Naive thymus-derived CD4-positive, alpha-beta T cell (primary cell): ENCODE data around the gene GGA1. TPM values are rescaled to one million over a fixed set of nuclear protein-coding genes. Genes with fewer than 3 reads are reported as not detected.

ENCODE experiments used
- ATAC-seq: fragments of 150-1000 bp; cut with Tn5 transposase; 2 replicates; pipeline ENCODE4 v1.10.0; 2021; ENCODE audit warnings: mild to moderate bottlenecking, moderate library complexity
- CTCF ChIA-PET: fragments of 350-600 bp; sonication (Branson Sonifier 250); formaldehyde crosslinking; loops from one replicate; lab custom pipeline; 2021; ENCODE audit warnings: antibody characterized with exemption; lab: Charles Lee
- POLR2A ChIA-PET: fragments of 350-600 bp; sonication (Branson Sonifier 250); formaldehyde crosslinking; loops from one replicate; lab custom pipeline; 2021; ENCODE audit warnings: antibody characterized with exemption, inconsistent platforms; lab: Charles Lee
- DNase-seq, 9 donors: peaks; one replicate each; pipeline versions ENCODE4 v3.0.0 to v3.0.0-alpha.2; 2020 to 2022; ENCODE audit warnings: mixed read lengths in 1 of 9
- H3K27ac ChIP-seq: one replicate; pipeline ENCODE4 v1.7.0; 2013; ENCODE audit warnings: mild to moderate bottlenecking, low read depth, low read length, moderate library complexity
- H3K27me3 ChIP-seq, 2 donors: one replicate each; pipeline ENCODE4 v1.7.0; 2013; ENCODE audit warnings: low read length in 2 of 2, mild to moderate bottlenecking in 2 of 2, moderate library complexity in 2 of 2; ENCODE audit not compliant: control insufficient read depth in 2 of 2, insufficient read depth in 2 of 2
- H3K36me3 ChIP-seq, 3 experiments: 1 replicate in 2 of 3; 2 replicates in 1 of 3; pipeline ENCODE4 v1.7.0; 2013; ENCODE audit warnings: low read length in 3 of 3, mild to moderate bottlenecking in 3 of 3, moderate library complexity in 1 of 3; ENCODE audit not compliant: insufficient read depth in 3 of 3, control insufficient read depth in 2 of 3
- H3K4me1 ChIP-seq, 2 donors: one replicate each; pipeline ENCODE4 v1.7.0; 2013; ENCODE audit warnings: low read length in 2 of 2, mild to moderate bottlenecking in 2 of 2, moderate library complexity in 1 of 2; ENCODE audit not compliant: control insufficient read depth in 2 of 2, insufficient read depth in 2 of 2
- H3K4me3 ChIP-seq: 2 replicates; pipeline ENCODE4 v1.7.0; 2013; ENCODE audit warnings: mild to moderate bottlenecking, low read length
- H3K9me3 ChIP-seq, 3 experiments: 1 replicate in 2 of 3; 2 replicates in 1 of 3; pipeline ENCODE4 v1.7.0; 2013; ENCODE audit warnings: low read length in 3 of 3; ENCODE audit not compliant: control insufficient read depth in 2 of 3
- H3K27ac Mint-ChIP-seq, 9 donors: one replicate each; pipeline ENCODE4 v1.8.0; 2020 to 2022; ENCODE audit warnings: mixed read lengths in 9 of 9, mild to moderate bottlenecking in 8 of 9, moderate library complexity in 5 of 9, inconsistent platforms in 2 of 9
- H3K27me3 Mint-ChIP-seq, 5 donors: one replicate each; pipeline ENCODE4 v1.8.0; 2021 to 2022; ENCODE audit warnings: mixed read lengths in 5 of 5, mild to moderate bottlenecking in 1 of 5
- H3K36me3 Mint-ChIP-seq, 5 donors: one replicate each; pipeline ENCODE4 v1.8.0; 2020 to 2022; ENCODE audit warnings: mixed read lengths in 5 of 5, mild to moderate bottlenecking in 3 of 5, inconsistent platforms in 1 of 5
- H3K4me1 Mint-ChIP-seq, 7 donors: one replicate each; pipeline ENCODE4 v1.8.0; 2020 to 2022; ENCODE audit warnings: mixed read lengths in 7 of 7, mild to moderate bottlenecking in 3 of 7, inconsistent platforms in 1 of 7
- H3K4me3 Mint-ChIP-seq, 10 donors: one replicate each; pipeline ENCODE4 v1.8.0; 2020 to 2022; ENCODE audit warnings: mild to moderate bottlenecking in 10 of 10, mixed read lengths in 10 of 10, moderate library complexity in 6 of 10, inconsistent platforms in 2 of 10
- H3K9me3 Mint-ChIP-seq, 11 donors: one replicate each; pipeline ENCODE4 v1.8.0; 2020 to 2022; ENCODE audit warnings: mixed read lengths in 11 of 11, mild to moderate bottlenecking in 4 of 11, inconsistent platforms in 1 of 11, moderate library complexity in 1 of 11
- intact Hi-C, 2 donors: fragments of 100-400 bp; cut with micrococcal nuclease; formaldehyde crosslinking; loops; one replicate each; pipeline ENCODE4 v1.15.1; 2023
- polyA plus RNA-seq, 2 donors: library from polyadenylated mRNA; unstranded; fragments of 300-500 nt; fragmentation: Illumina TruSeq; gene quantifications; one replicate each; pipeline ENCODE4 v1.2.3, GENCODE V29; 2021
- total RNA-seq, 6 experiments: library from RNA in 5 of 6; stranded (reverse) in 5 of 6; gene quantifications; 1 replicate in 5 of 6; 2 replicates in 1 of 6; pipeline ENCODE4 v1.2.3 and lab custom pipeline; 2021 to 2026

The GGA1 gene
- total and polyA plus RNA-seq, 7 experiments from 2014 or later, result 20.8 to 124 (median 87.2) TPM

- H3K27me3 Mint-ChIP-seq, result no peaks in the 10 kb centered on the region
- Histone ChIP-seq H3K4me3 (no peak overlapping the region), H3K9me3 (no peaks in the 10 kb centered on the region), H3K27me3 (no peaks in the 10 kb centered on the region), H3K4me1 (peaks cover 18 to 20% of the 10 kb centered on the region in 2 donors), H3K36me3 (no peaks in the 10 kb centered on the region), H3K27ac (no peak overlapping the region)
- H3K4me1 Mint-ChIP-seq, result peaks cover 8 to 35% (median 33%) of the 10 kb centered on the region in 7 donors
- H3K36me3 Mint-ChIP-seq, result peaks cover 0 to 8% (median 0%) of the 10 kb centered on the region in 5 donors
- ChIA-PET CTCF (interaction anchor here (0.7 to 13.7 kb wide), 10 partner anchors 9 to 442 kb away, joined by 3 to 254 read pairs (median 9); partner anchors contain the start of genes PDXP and SH3BP1), POLR2A (interaction anchor here (0.8 to 7.0 kb wide), 11 partner anchors 16 to 71 kb away, joined by 3 to 73 read pairs (median 7); partner anchors contain the start of gene PDXP)
- DNase-seq (no peak), ATAC-seq (no peak)
- intact Hi-C loops, result loop anchor here in 1 of 2 donors (10.0 kb wide), 1 partner anchor 124 kb away; the partner anchor contains the start of gene GCAT
- H3K9me3 Mint-ChIP-seq, result no peaks in the 10 kb centered on the region
- H3K4me3 Mint-ChIP-seq, result no peak overlapping the region
- peak overlapping the region in 6 of 9 donors; percentile 26 to 91 (median 63) for H3K27ac Mint-ChIP-seq
These were observed 71.7 kb downstream of the GGA1 start for GRCh38 chr22:37680191-37680851.

GRCh38 chr22:37681001-37681424 is 72.4 kb downstream of the GGA1 start:
- DNase-seq, result no peak
- H3K27me3 Mint-ChIP-seq, result no peaks in the 10 kb centered on the region
- Histone ChIP-seq H3K4me1 (peaks cover 17 to 19% of the 10 kb centered on the region in 2 donors), H3K4me3 (no peak overlapping the region), H3K36me3 (no peaks in the 10 kb centered on the region), H3K9me3 (no peaks in the 10 kb centered on the region), H3K27ac (no peak overlapping the region), H3K27me3 (no peaks in the 10 kb centered on the region)
- no peaks in the 10 kb centered on the region for H3K9me3 Mint-ChIP-seq
- ChIA-PET CTCF (interaction anchor here (0.7 to 13.7 kb wide), 15 partner anchors 10 to 442 kb away, joined by 3 to 254 read pairs (median 5); partner anchors contain the start of genes GGA1, PDXP and SH3BP1), POLR2A (interaction anchor here (0.8 to 4.0 kb wide), 14 partner anchors 8 to 76 kb away, joined by 3 to 27 read pairs (median 3); partner anchors contain the start of genes GGA1 and PDXP)
- peaks cover 8 to 36% (median 31%) of the 10 kb centered on the region in 7 donors for H3K4me1 Mint-ChIP-seq
- intact Hi-C loops, result loop anchor here (1.0 to 10.0 kb wide), 6 partner anchors 20 to 142 kb away; partner anchors contain the start of genes GCAT (in 1 of the 2) and GGA1 (in 1 of the 2)
- H3K27ac Mint-ChIP-seq, result peak overlapping the region in 6 of 9 donors; percentile 31 to 74 (median 57)
- ATAC-seq, result no peak
- H3K36me3 Mint-ChIP-seq, result peaks cover 0 to 8% (median 0%) of the 10 kb centered on the region in 5 donors
- H3K4me3 Mint-ChIP-seq, result peak overlapping the region in 1 of 10 donors; percentile 46

- Histone ChIP-seq H3K36me3 (peaks cover 0 to 5% (median 0%) of the 10 kb centered on the region in 3 experiments), H3K4me3 (no peak overlapping the region), H3K27ac (no peak overlapping the region), H3K27me3 (no peaks in the 10 kb centered on the region), H3K4me1 (peaks cover 18 to 20% of the 10 kb centered on the region in 2 donors), H3K9me3 (no peaks in the 10 kb centered on the region)
- H3K27me3 Mint-ChIP-seq, result no peaks in the 10 kb centered on the region
- H3K4me3 Mint-ChIP-seq, result peak overlapping the region in 2 of 10 donors; percentile 25 to 47
- H3K36me3 Mint-ChIP-seq, result peaks cover 0 to 6% (median 0%) of the 10 kb centered on the region in 5 donors
- ATAC-seq (peak; percentile 37), DNase-seq (peak; percentile 48 to 74 (median 65))
- ChIA-PET CTCF (interaction anchor here (0.6 to 13.7 kb wide), 15 partner anchors 10 to 146 kb away, joined by 3 to 254 read pairs (median 5); partner anchors contain the start of genes GGA1, PDXP and SH3BP1), POLR2A (interaction anchor here (0.6 to 4.0 kb wide), 15 partner anchors 8 to 1365 kb away, joined by 3 to 27 read pairs (median 3); partner anchors contain the start of genes GGA1 and PDXP)
- H3K9me3 Mint-ChIP-seq, result no peaks in the 10 kb centered on the region
- intact Hi-C loops, result loop anchor here (1.0 to 10.0 kb wide), 6 partner anchors 20 to 142 kb away; partner anchors contain the start of genes GCAT (in 1 of the 2) and GGA1 (in 1 of the 2)
- H3K27ac Mint-ChIP-seq, result peak overlapping the region in 8 of 9 donors; percentile 31 to 74 (median 44)
- peaks cover 9 to 37% (median 33%) of the 10 kb centered on the region in 7 donors for H3K4me1 Mint-ChIP-seq
These were observed 73.0 kb downstream of the GGA1 start for GRCh38 chr22:37681556-37682049.

Other genes starting within 250 kb of the GGA1 start
- gene ELFN2, start 181.4 kb upstream of the GGA1 start, total RNA-seq, result under 1 TPM; 0.10 to 0.66 (median 0.57) TPM
- gene ELFN2, start 181.4 kb upstream of the GGA1 start, polyA plus RNA-seq, result not detected
- gene MFNG, start 122.5 kb upstream of the GGA1 start, total RNA-seq, result 100 to 1,000 TPM; 146 to 223 (median 203) TPM
- 100 to 1,000 TPM; 350 to 449 TPM for gene MFNG, start 122.5 kb upstream of the GGA1 start, polyA plus RNA-seq
- 1 to 10 TPM in 1 of 5 experiments, under 1 TPM in 3, not detected in 1; 0.13 to 1.0 (median 0.57) TPM for gene CARD10, start 89.4 kb upstream of the GGA1 start, total RNA-seq
- gene CARD10, start 89.4 kb upstream of the GGA1 start, polyA plus RNA-seq, result under 1 TPM in 1 of 2 donors, not detected in 1; 0.69 TPM
- 1 to 10 TPM in 1 of 5 experiments, under 1 TPM in 3, not detected in 1; 0.27 to 1.6 (median 0.62) TPM for gene CDC42EP1, start 48.4 kb upstream of the GGA1 start, total RNA-seq
- not detected for gene CDC42EP1, start 48.4 kb upstream of the GGA1 start, polyA plus RNA-seq
- gene LGALS2, start 28.7 kb upstream of the GGA1 start, total RNA-seq, result 100 to 1,000 TPM in 1 of 5 experiments, 1 to 10 TPM in 1, not detected in 3; 6.4 to 123 TPM
- under 1 TPM in 1 of 2 donors, not detected in 1; 0.71 TPM for gene LGALS2, start 28.7 kb upstream of the GGA1 start, polyA plus RNA-seq
- gene SH3BP1, start 30.8 kb downstream of the GGA1 start, total RNA-seq, result 100 to 1,000 TPM in 2 of 5 experiments, 10 to 100 TPM in 3; 66.4 to 157 (median 89.2) TPM
- 10 to 100 TPM; 12.9 to 23.0 TPM for gene SH3BP1, start 30.8 kb downstream of the GGA1 start, polyA plus RNA-seq
- gene PDXP, start 49.9 kb downstream of the GGA1 start, total RNA-seq, result 10 to 100 TPM in 1 of 5 experiments, 1 to 10 TPM in 4; 3.9 to 27.4 (median 7.5) TPM
- gene PDXP, start 49.9 kb downstream of the GGA1 start, polyA plus RNA-seq, result 1 to 10 TPM; 1.9 to 3.6 TPM
- 100 to 1,000 TPM in 2 of 5 experiments, 10 to 100 TPM in 3; 23.6 to 969 (median 54.4) TPM for gene LGALS1, start 66.8 kb downstream of the GGA1 start, total RNA-seq
- 10 to 100 TPM; 22.9 to 30.5 TPM for gene LGALS1, start 66.8 kb downstream of the GGA1 start, polyA plus RNA-seq
- gene NOL12, start 77.5 kb downstream of the GGA1 start, total RNA-seq, result 10 to 100 TPM; 32.8 to 52.5 (median 45.3) TPM
- gene NOL12, start 77.5 kb downstream of the GGA1 start, polyA plus RNA-seq, result 10 to 100 TPM; 42.7 to 48.6 TPM
- 10 to 100 TPM; 15.0 to 43.0 (median 25.7) TPM for gene TRIOBP, start 88.2 kb downstream of the GGA1 start, total RNA-seq
- gene TRIOBP, start 88.2 kb downstream of the GGA1 start, polyA plus RNA-seq, result 10 to 100 TPM in 1 of 2 donors, 1 to 10 TPM in 1; 6.7 to 15.4 TPM
- 10 to 100 TPM in 1 of 5 experiments, 1 to 10 TPM in 4; 1.1 to 14.6 (median 5.4) TPM for gene GCAT, start 199.1 kb downstream of the GGA1 start, total RNA-seq
- gene GCAT, start 199.1 kb downstream of the GGA1 start, polyA plus RNA-seq, result 1 to 10 TPM; 7.8 to 8.1 TPM
- gene GALR3, start 214.5 kb downstream of the GGA1 start, total RNA-seq, result not detected
- gene GALR3, start 214.5 kb downstream of the GGA1 start, polyA plus RNA-seq, result not detected
- 10 to 100 TPM; 18.9 to 26.2 (median 20.4) TPM for gene ANKRD54, start 235.5 kb downstream of the GGA1 start, total RNA-seq
- gene ANKRD54, start 235.5 kb downstream of the GGA1 start, polyA plus RNA-seq, result 10 to 100 TPM; 14.3 to 18.5 TPM
- 100 to 1,000 TPM; 383 to 586 (median 525) TPM for gene EIF3L, start 240.6 kb downstream of the GGA1 start, total RNA-seq
- 100 to 1,000 TPM; 338 to 419 TPM for gene EIF3L, start 240.6 kb downstream of the GGA1 start, polyA plus RNA-seq